OCI-LY7 (cell line): Measurements from ENCODE around the gene SCNN1B. TPM values are rescaled to one million over a fixed set of nuclear protein-coding genes. Genes with fewer than 3 reads are reported as not detected.

Experiments used
- BruUV-seq: library from RNA; stranded (reverse); fragments of 400-500 nt; replicated peaks from 2 replicates; lab custom pipeline; 2021; lab: Mats Ljungman, UMichigan
- CTCF ChIA-PET: fragments of 300-600 bp; sonication (Branson Sonifier 250); formaldehyde crosslinking; loops from one replicate; lab custom pipeline; 2022; ENCODE audit warnings: antibody characterized with exemption; ENCODE audit not compliant: unreplicated experiment; lab: Charles Lee
- POLR2A ChIA-PET: fragments of 300-600 bp; sonication (Branson Sonifier 250); formaldehyde crosslinking; loops from one replicate; lab custom pipeline; 2022; ENCODE audit warnings: antibody characterized with exemption; lab: Charles Lee
- DNase-seq: peaks from one replicate; pipeline ENCODE4 v3.0.0-alpha.2; 2015; ENCODE audit warnings: low spot score
- H2AFZ ChIP-seq: fragments of 200-600 bp; sonication (generic), shearing (Covaris generic); 2 replicates; pipeline ENCODE4 v1.6.1; 2014; ENCODE audit warnings: mild to moderate bottlenecking, antibody characterized with exemption, low read length, moderate library complexity
- H3K27ac ChIP-seq: fragments of 200-600 bp; sonication (generic); 2 replicates; pipeline ENCODE4 v1.5.1; 2014; ENCODE audit warnings: mixed run types, low read depth, mild to moderate bottlenecking, moderate library complexity, low read length, inconsistent platforms; ENCODE audit not compliant: poor library complexity, severe bottlenecking
- H3K36me3 ChIP-seq: fragments of 200-600 bp; sonication (generic); 2 replicates; pipeline ENCODE4 v1.6.1; 2014; ENCODE audit warnings: mild to moderate bottlenecking, antibody characterized with exemption, low read length, moderate library complexity, mixed read lengths; ENCODE audit not compliant: insufficient read depth
- H3K4me1 ChIP-seq: fragments of 200-600 bp; sonication (generic); 2 replicates; pipeline ENCODE4 v1.5.1; 2014; ENCODE audit warnings: mild to moderate bottlenecking, low read length; ENCODE audit not compliant: insufficient read depth, poor library complexity, severe bottlenecking
- H3K4me2 ChIP-seq: fragments of 200-600 bp; sonication (generic); 2 replicates; pipeline ENCODE4 v1.6.1; 2014; ENCODE audit warnings: mild to moderate bottlenecking, low read length
- H3K4me3 ChIP-seq: fragments of 200-600 bp; sonication (generic); 2 replicates; pipeline ENCODE4 v1.5.1; 2014; ENCODE audit warnings: mild to moderate bottlenecking, low read depth, low read length; ENCODE audit not compliant: poor library complexity, severe bottlenecking
- H3K79me2 ChIP-seq: fragments of 200-600 bp; sonication (generic); 2 replicates; pipeline ENCODE4 v1.6.1; 2016; ENCODE audit warnings: low read depth, mild to moderate bottlenecking, low read length, moderate library complexity, mixed read lengths; ENCODE audit not compliant: insufficient read depth
- H3K9me2 ChIP-seq: fragments of 200-600 bp; sonication (generic); 2 replicates; pipeline ENCODE4 v1.6.1; 2016; ENCODE audit warnings: mild to moderate bottlenecking, low read length, mixed read lengths; ENCODE audit not compliant: insufficient read depth
- H3K9me3 ChIP-seq: fragments of 200-600 bp; sonication (generic); 2 replicates; pipeline ENCODE4 v1.6.1; 2014; ENCODE audit warnings: mild to moderate bottlenecking, mixed run types, low read length, mixed read lengths
- H4K20me1 ChIP-seq: fragments of 200-600 bp; sonication (generic); 2 replicates; pipeline ENCODE4 v1.6.1; 2014; ENCODE audit warnings: mild to moderate bottlenecking, antibody characterized with exemption, low read length, moderate library complexity, mixed read lengths; ENCODE audit not compliant: insufficient read depth
- EZH2phosphoT487 ChIP-seq: fragments of 200-600 bp; sonication (generic); IDR thresholded peaks from 2 replicates; pipeline ENCODE4 v1.6.1; 2018; ENCODE audit warnings: low read depth, borderline replicate concordance, mild to moderate bottlenecking, mixed run types, antibody characterized with exemption, low read length, moderate library complexity, mixed read lengths
- intact Hi-C: fragments of 100-400 bp; cut with micrococcal nuclease; formaldehyde crosslinking; loops from one replicate; pipeline ENCODE4 v1.10.0; 2022; ENCODE audit not compliant: unreplicated experiment
- total RNA-seq, 2 experiments: library from RNA; depleted of rRNA in 1 of 2; stranded (reverse); fragments of >200 nt in 1 of 2; shearing (Covaris generic) in 1 of 2; gene quantifications; 2 replicates each; pipeline ENCODE4 v1.2.3, GENCODE V29; 2014 to 2022
- TF ChIP-seq, protein P1 (sequence below): fragments of 200-600 bp; sonication (generic); conservative IDR thresholded peaks from 2 replicates; pipeline ENCODE4 v1.5.1; 2014; ENCODE audit warnings: mild to moderate bottlenecking, antibody characterized with exemption, low read length, moderate library complexity, mixed read lengths

SCNN1B gene
- total RNA-seq, 2 experiments from 2014 or later: 0.23 TPM; not detected in 1

GRCh38 chr16:23279721-23280153, 22.4 kb upstream of the SCNN1B start:
- Histone ChIP-seq H3K9me2 (no peaks in the 10 kb centered on the region), H3K4me1 (no peaks in the 10 kb centered on the region), H3K9me3 (no peaks in the 10 kb centered on the region), H2AFZ (no peak overlapping the region), H3K4me3 (no peak overlapping the region), H3K36me3 (no peaks in the 10 kb centered on the region), H3K27ac (no peak overlapping the region), H3K4me2 (no peak overlapping the region), H3K79me2 (no peaks in the 10 kb centered on the region), H4K20me1 (no peaks in the 10 kb centered on the region)
- TF ChIP-seq, protein P1, sequence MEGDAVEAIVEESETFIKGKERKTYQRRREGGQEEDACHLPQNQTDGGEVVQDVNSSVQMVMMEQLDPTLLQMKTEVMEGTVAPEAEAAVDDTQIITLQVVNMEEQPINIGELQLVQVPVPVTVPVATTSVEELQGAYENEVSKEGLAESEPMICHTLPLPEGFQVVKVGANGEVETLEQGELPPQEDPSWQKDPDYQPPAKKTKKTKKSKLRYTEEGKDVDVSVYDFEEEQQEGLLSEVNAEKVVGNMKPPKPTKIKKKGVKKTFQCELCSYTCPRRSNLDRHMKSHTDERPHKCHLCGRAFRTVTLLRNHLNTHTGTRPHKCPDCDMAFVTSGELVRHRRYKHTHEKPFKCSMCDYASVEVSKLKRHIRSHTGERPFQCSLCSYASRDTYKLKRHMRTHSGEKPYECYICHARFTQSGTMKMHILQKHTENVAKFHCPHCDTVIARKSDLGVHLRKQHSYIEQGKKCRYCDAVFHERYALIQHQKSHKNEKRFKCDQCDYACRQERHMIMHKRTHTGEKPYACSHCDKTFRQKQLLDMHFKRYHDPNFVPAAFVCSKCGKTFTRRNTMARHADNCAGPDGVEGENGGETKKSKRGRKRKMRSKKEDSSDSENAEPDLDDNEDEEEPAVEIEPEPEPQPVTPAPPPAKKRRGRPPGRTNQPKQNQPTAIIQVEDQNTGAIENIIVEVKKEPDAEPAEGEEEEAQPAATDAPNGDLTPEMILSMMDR: no peak
- TF ChIP-seq EZH2phosphoT487: no peak
- intact Hi-C loops: no loop called here
- POLR2A ChIA-PET: no interaction called here
- DNase-seq: no peak
- CTCF ChIA-PET: no interaction called here
- BruUV-seq: no TSS peak

- H2AFZ ChIP-seq: no peak overlapping the region
- no peak for TF ChIP-seq EZH2phosphoT487
- no peaks in the 10 kb centered on the region for H3K9me2 ChIP-seq
- no peaks in the 10 kb centered on the region for H3K79me2 ChIP-seq
- no peak for DNase-seq
- intact Hi-C loops: no loop called here
- H3K36me3 ChIP-seq: no peaks in the 10 kb centered on the region
- BruUV-seq: no TSS peak
- POLR2A ChIA-PET: interaction anchor here (1.1 kb wide), 1 partner anchor 9 kb away, joined by 7 read pairs; no protein-coding TSS in a partner anchor
- no peak overlapping the region for H3K4me3 ChIP-seq
- no peak overlapping the region for H3K4me2 ChIP-seq
- H3K27ac ChIP-seq: no peak overlapping the region
- H3K9me3 ChIP-seq: no peaks in the 10 kb centered on the region
- CTCF ChIA-PET: no interaction called here
- no peaks in the 10 kb centered on the region for H4K20me1 ChIP-seq
- no peaks in the 10 kb centered on the region for H3K4me1 ChIP-seq
These were observed 21.6 kb upstream of the SCNN1B start for GRCh38 chr16:23280483-23280967.

- Histone ChIP-seq H3K36me3 (no peaks in the 10 kb centered on the region), H3K27ac (no peak overlapping the region), H3K4me2 (no peak overlapping the region), H3K4me1 (peaks cover 4% of the 10 kb centered on the region), H4K20me1 (no peaks in the 10 kb centered on the region), H3K79me2 (no peaks in the 10 kb centered on the region), H2AFZ (no peak overlapping the region), H3K4me3 (no peak overlapping the region), H3K9me2 (no peaks in the 10 kb centered on the region), H3K9me3 (no peaks in the 10 kb centered on the region)
- TF ChIP-seq, protein P1: no peak
- POLR2A ChIA-PET: no interaction called here
- CTCF ChIA-PET: no interaction called here
- BruUV-seq: no TSS peak
- DNase-seq: no peak
- intact Hi-C loops: no loop called here
These were observed 19.5 kb upstream of the SCNN1B start for GRCh38 chr16:23282568-23282967.
